DMS153 treated with DMSO at 0.1 percent for 48 hours (cell line): ENCODE results near the gene RBM28.

ENCODE experiments used
- DNase-seq: peaks from one replicate; lab custom pipeline; 2025; ENCODE audit not compliant: unreplicated experiment; lab: John Stamatoyannopoulos, UW

The RBM28 gene, protein sequence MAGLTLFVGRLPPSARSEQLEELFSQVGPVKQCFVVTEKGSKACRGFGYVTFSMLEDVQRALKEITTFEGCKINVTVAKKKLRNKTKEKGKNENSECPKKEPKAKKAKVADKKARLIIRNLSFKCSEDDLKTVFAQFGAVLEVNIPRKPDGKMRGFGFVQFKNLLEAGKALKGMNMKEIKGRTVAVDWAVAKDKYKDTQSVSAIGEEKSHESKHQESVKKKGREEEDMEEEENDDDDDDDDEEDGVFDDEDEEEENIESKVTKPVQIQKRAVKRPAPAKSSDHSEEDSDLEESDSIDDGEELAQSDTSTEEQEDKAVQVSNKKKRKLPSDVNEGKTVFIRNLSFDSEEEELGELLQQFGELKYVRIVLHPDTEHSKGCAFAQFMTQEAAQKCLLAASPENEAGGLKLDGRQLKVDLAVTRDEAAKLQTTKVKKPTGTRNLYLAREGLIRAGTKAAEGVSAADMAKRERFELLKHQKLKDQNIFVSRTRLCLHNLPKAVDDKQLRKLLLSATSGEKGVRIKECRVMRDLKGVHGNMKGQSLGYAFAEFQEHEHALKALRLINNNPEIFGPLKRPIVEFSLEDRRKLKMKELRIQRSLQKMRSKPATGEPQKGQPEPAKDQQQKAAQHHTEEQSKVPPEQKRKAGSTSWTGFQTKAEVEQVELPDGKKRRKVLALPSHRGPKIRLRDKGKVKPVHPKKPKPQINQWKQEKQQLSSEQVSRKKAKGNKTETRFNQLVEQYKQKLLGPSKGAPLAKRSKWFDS

GRCh38 chr7:128343554-128344430 lies at the start of gene RBM28:
TSS of gene RBM28 (minus strand) at chr7:128343908. CDS start at chr7:128343793, 115 bp downstream.
- DNase-seq = peak; percentile 83

DNA sequence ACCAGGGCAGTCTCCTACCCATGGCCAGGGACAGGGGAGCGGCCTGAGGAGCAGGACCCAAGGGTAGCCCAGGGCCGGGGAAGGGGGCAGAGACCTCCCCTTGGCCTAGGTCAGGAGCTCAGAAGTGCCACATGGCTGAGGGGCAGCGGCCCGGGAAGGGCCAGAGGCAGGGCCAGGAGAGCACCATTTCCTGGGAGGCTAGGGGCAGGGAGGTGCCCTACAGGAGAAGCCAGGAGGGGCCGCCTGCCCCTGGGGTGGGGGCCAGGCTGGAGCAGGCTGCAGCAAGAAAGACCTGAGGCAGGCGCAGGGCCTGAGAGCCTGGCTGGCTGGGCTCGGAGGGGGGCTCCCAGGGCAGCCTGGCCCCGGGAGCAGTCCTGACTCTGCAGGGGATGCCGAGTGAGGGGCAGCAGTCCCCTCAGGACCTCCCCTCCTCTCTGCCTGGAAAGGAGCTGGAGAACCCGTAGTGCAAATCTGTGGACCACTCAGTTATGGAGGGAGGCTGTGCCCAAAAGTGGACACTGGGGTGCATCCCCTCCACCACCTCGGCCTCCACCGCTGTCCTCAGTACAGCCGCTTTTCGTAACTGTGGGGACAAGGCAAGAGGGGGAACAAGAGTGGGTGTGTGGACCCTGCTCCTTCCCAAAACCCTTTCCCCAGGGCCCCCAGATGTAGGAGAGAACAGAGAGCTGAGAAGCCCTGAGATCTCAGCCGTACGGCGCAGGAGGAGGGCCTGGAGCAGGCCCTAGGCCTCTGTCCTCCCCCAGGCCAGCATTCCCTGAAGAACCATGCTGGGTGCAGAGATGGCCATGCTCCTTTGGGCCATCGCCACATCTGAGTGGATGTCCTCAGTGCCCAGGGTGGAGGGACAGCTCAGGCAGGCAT lies 49.0 kb upstream of the RBM28 start:
- DNase-seq = no peak

GRCh38 chr7:128391805-128392204 lies 48.1 kb upstream of the RBM28 start:
- no peak for DNase-seq

DNA sequence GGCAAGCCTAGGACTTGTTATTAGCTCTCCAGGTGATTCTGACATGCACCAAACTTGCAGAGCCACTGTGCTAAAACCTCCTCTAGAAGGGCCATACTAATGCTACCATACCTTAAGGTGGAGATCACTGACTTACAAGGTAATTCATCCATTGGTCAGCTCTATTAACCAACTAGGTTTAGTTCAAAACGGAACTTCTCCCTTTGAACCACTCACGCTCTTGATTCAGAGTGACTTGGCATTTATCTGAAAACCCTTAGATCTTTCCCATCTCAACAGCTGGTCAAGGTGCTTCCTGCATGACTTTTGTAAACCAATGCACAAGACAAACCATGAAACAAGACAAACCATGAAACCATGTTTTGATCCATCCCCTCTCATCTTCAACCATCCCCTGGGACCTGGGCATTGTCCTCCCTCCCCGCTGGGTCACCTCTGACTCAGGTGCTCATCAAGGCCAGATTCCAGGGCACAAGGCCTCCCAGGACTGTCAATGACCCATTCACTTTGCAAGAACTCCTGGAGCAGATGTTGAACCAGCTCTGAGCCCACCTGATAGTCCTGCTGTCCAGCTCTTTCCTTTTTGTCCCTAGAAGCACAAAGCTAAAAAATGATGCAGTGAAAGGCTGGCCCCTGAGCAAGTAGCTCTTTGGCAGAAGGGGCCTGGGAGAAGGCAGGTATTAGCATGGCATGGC lies 47.3 kb upstream of the RBM28 start:
- no peak for DNase-seq

- DNase-seq = no peak
Measured at GRCh38 chr7:128389618-128390329, 46.1 kb upstream of the RBM28 start.

GRCh38 chr7:128389085-128389617 lies 45.4 kb upstream of the RBM28 start:
- DNase-seq = no peak

GRCh38 chr7:128388145-128388485 lies 44.4 kb upstream of the RBM28 start:
- DNase-seq = no peak

GRCh38 chr7:128387216-128388144 lies 43.8 kb upstream of the RBM28 start:
- DNase-seq = peak; percentile 62

DNA sequence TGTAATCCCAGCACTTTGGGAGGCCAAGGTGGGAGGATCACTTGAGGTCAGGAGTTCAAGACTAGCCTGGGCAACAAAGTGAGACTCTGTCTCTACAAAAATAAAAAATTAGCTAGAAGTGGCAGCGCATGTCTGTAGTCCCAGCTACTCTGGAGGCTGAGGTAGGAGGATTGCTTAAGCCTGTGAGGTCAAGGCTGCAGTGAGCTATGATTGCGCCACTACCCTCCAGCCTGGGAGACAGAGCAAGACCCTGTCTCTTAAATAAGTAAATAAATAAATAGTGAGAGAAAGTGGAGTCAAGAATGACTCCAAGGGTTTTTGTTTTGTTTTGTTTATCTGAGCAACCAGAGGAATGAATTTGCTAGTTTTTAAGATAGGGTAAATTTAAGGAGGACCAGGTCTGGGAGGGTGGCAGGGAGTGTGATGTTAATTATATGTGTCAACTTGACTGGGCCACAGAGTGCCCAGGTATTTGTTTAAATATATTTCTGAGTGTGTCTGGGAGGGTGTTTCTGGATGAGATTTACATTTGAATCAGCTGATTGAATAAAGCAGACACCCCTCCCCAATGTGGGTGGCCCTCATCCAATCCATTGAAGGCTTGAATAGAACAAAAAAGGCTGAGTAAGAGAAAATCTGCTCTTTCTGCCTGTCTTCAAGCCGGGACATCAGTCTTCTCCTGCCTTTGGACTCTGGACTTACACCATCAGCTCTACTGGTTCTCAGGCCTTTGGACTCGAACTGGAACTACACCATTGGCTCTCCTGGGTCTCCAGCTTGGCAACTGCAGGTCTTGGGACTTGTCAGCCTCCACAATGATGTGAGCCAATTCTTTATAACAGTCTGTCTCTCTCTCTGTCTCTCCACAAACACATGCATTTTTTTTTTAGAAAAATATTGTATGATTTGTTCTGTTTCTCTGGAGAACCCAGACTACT lies 42.5 kb upstream of the RBM28 start:
- no peak for DNase-seq

- DNase-seq = no peak
Measured at GRCh38 chr7:128384726-128385125, 41.0 kb upstream of the RBM28 start.

DNA sequence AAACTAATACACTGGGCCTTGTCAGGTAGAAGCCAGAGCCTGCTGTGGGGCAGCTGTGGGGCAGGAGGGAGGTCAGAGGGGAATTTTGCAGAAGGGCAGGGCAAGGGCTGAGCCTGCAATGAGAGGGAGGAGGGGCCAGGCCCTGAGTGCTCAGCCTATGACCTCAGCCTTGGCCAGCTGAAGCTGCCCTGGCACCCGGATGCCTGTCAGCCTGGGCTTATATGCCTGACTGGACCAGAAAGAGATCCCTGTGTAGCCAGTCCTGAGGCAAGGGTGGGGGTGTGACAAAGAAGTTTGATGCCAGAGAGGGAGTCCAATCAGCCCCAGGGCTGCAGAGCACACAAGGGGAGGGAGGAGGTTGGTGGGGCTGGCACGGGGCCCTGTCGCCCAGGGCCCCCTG lies 40.1 kb upstream of the RBM28 start:
- no peak for DNase-seq

DNA sequence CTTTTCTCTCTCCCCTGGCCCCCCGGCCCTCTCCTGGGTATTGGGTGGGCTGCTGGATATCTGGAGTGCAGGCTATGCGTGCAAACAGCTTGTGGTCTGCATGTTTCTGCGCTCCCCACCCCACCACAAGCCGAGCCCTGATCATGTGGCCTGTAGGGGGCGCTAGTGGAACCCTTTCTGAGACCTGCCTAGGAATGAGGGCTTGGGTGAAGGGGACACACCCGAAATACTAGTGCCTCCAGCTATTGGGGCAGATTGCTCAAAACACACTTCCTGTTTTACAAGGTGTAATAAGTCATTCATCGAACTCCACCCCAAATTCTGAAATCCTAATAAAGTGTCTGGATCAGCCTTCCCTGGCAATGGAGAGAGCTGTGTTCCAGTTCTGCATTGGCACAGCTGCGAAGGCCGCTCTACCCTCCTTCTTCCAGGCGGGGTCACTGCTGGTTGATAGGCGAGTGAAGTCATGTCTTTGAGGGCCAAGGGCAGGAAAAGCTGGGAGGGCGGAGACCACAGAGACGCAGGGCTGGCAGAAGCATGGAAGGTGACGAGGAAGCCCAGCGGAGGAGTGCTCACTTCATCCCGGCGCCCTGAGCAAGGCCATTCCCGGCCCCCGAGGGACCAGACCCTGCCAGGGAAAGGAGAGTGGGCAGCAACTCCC lies 37.6 kb upstream of the RBM28 start:
- no peak for DNase-seq

DNA sequence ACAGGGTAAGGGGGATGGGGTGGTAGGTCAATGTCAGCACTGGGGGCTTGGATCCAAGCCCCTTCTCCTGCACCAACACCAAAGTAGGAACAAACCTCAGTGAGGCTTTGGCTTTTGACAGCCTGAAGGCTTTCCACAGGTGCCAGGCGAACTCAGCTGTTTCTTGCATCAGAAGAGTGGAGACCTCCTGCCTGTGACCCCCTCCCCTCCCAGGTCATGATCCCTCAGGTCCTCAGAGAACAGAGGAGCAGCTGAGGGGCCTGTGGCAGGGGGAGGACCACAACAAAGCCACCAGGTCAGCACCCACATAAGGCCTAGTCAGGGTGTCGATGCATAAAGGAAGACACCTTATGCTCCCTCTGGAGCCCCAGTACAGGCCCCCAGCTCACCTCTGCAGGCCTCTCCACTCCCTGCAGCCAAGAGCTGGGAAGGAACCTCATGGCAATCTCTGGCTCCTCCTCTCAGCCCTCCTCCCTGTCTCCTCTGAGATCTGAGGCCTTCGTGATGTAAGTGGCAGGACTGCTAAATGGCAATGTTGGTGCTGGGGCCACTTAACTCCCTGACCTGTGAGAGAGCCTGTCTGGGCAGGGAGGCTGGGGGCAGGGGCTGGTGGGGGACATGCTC lies 36.9 kb upstream of the RBM28 start:
- DNase-seq = no peak

DNA sequence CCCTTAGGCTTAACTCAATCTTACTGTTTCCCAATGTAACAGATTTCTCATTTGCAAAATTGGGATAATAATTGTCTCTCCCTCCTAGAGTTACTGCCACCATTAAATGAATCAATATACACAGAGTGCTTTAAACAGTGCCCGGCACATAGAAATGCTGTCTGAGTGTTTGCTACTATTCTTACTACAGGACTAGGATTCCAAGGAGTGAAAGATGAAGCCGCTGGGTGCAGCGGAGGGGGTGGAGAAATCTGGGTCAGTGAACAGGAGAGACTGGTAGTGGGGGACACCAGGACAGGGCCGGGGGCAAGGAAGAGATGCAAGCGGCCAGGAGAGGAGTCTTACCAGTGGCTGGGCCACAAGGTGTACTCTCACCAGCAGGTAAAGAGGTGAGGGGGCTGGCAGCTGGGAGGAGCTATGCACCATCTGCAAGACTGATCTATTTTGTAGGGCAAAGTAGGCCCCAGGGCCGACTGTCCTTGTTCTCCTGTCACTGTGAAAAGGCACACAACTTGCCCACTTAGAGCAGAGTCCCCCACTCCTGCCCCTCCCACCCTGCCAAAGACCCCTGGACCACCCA lies 36.3 kb upstream of the RBM28 start:
- no peak for DNase-seq

- no peak for DNase-seq
Measured at GRCh38 chr7:128378637-128379036, 34.9 kb upstream of the RBM28 start.

DNA sequence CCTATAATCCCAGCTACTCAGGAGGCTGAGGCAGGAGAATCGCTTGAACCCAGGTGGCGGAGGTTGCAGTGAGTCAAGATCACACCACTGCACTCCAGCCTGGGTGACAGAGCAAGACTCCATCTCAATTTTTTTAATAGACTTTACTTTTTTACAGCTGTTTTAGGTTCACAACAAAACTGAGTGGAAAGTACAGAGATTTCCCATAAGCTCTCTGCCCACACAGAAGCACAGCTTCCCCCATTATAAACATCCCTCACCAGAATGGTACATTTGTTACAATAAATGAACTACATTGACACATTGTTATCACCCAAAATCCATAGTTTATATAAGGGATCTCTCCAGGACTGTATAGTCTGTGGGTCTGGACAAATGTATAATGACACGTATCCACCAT lies 32.4 kb upstream of the RBM28 start:
- no peak for DNase-seq
